ENCODE results near the gene ATG16L2. TPM values are rescaled to one million over a fixed set of nuclear protein-coding genes. Genes with fewer than 3 reads are reported as not detected.

Gene ATG16L2
- total and polyA plus RNA-seq, 2 of the 4 experiments (the other 2 are of a cell fraction): 1.3 to 12.7 TPM

DNA sequence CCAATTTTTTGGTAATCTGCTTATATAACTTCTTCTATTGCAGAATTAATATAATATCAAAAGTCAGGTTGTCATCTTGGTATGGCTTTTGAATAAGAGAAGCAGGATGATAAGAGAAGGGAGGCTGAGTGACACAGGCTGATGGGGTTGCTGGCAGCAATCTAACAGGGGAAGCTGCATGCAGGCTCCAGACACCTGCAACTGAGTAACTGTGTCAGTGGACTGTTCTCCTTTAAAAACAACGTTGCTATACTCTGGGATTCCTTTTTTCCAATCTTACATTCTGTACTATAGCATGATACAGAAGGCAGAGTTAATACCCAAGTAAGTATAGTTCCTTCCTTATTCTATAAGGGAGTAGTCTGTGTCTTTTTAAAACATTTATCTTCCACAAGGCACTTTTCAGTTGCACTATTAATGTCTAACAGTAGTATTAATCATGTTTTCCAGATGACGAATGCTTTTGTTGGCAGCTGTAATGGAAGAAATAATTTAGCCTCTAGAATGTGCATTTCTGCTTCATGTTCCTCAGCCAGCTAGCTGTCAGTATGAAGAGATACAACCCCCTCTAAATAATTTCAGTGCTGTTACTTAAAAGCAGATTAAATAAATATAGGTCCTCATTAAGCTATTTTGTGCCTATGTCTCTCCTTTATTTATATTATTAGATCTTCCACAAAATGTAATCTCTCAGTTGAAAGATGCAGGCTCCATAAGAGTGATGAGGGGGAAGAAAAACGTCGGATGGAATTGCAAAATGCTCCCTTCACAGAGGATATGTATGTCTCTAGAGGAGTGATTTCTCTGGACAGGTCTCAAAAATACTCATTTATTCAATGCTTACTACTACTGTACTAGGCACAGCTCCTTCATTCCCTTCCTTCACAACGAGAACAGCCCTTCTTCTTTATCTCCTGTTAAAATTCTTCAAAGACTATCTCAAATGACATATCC lies 50.8 kb downstream of the ATG16L2 start:
- Histone ChIP-seq H3K23ac (ENCODE audit: low read depth, low read length) (no peak overlapping the region), H3K4me2 (ENCODE audit: low read depth, low read length) (no peak overlapping the region), H2AFZ (replicated peaks; ENCODE audit: low read length, poor library complexity) (no peak overlapping the region), H3K4me3 (ENCODE audit: insufficient read depth, low read depth, low read length) (no peak overlapping the region), H3K56ac (ENCODE audit: extremely low read depth, insufficient read depth, low read length) (no peak overlapping the region), H3K9ac (ENCODE audit: low read depth, low read length) (no peak overlapping the region), H3K36me3 (ENCODE audit: control insufficient read depth, insufficient read depth, low read length) (peaks cover 2% of the 10 kb centered on the region), H3K9me3 (ENCODE audit: control insufficient read depth, insufficient read depth, low read length) (no peaks in the 10 kb centered on the region), H2BK20ac (ENCODE audit: low read depth, low read length) (no peak overlapping the region), H3K79me1 (ENCODE audit: low read depth in 1 of 2, low read length in 2 of 2) (peaks cover 4 to 12% of the 10 kb centered on the region in 2 experiments; a peak in 3 of 4 replicates), H2AK9ac (replicated peaks; ENCODE audit: low read depth, low read length, poor library complexity) (no peak overlapping the region), H2BK5ac (ENCODE audit: low read depth, low read length, poor library complexity, severe bottlenecking) (no peak overlapping the region), H4K20me1 (ENCODE audit: insufficient read depth, low read length) (no peaks in the 10 kb centered on the region), H2BK120ac (ENCODE audit: low read depth, low read length) (no peak overlapping the region), H4K91ac (ENCODE audit: insufficient read depth, low read depth, low read length) (no peak overlapping the region), H3K4ac (ENCODE audit: low read depth, low read length) (no peak overlapping the region), H2BK15ac (ENCODE audit: low read depth, low read length) (no peak overlapping the region), H3K18ac (ENCODE audit: low read depth, low read length) (no peak overlapping the region), H4K5ac (ENCODE audit: low read depth, low read length) (no peak overlapping the region), H3K9me1 (ENCODE audit: insufficient read depth, low read length) (peaks cover 3% of the 10 kb centered on the region; the same call in 1 of the 2 replicates), H3K27me3 (ENCODE audit: control insufficient read depth, insufficient read depth, low read length) (no peaks in the 10 kb centered on the region), H3K27ac (ENCODE audit: insufficient read depth, low read length) (no peak overlapping the region), H4K8ac (ENCODE audit: low read depth in 2 of 2, low read length in 2 of 2) (no peak overlapping the region), H2AK5ac (ENCODE audit: low read depth, low read length) (no peak overlapping the region), H3K14ac (replicated peaks; ENCODE audit: low read depth, low read length) (no peak overlapping the region), H3K4me1 (ENCODE audit: control insufficient read depth, insufficient read depth, low read length) (no peaks in the 10 kb centered on the region; the same call in 1 of the 2 replicates)
- intact Hi-C loops (cut with micrococcal nuclease): loop anchor here (5.0 kb wide), 1 partner anchor 32 kb away; no protein-coding TSS in a partner anchor
- DNase-seq (peak; percentile 46), ATAC-seq (ENCODE audit: low read depth) (peak; percentile 54)
- TF ChIP-seq MAFK (IDR thresholded peaks at IDR 0.05; ENCODE audit: low read depth, low read length) (no peak), SMC3 (IDR thresholded peaks at IDR 0.05; ENCODE audit: low read depth, low read length) (no peak), NFE2L2 (IDR thresholded peaks at IDR 0.05; ENCODE audit: low read depth, low read length) (no peak), RAD21 (IDR thresholded peaks at IDR 0.05; ENCODE audit: low read length) (no peak), RFX5 (IDR thresholded peaks at IDR 0.05; ENCODE audit: low read depth, low read length) (no peak), USF2 (IDR thresholded peaks at IDR 0.05; ENCODE audit: low read depth, low read length) (no peak), MAZ (IDR thresholded peaks at IDR 0.05; ENCODE audit: borderline replicate concordance, low read depth, low read length) (no peak), CHD1 (IDR thresholded peaks at IDR 0.05; ENCODE audit: low read depth, low read length) (no peak), RCOR1 (IDR thresholded peaks at IDR 0.05; ENCODE audit: insufficient replicate concordance, low read length) (no peak), CEBPB (IDR thresholded peaks at IDR 0.05; ENCODE audit: low read depth, low read length) (no peak), POLR2A (IDR thresholded peaks at IDR 0.05; ENCODE audit: low read depth, low read length) (no peak), BHLHE40 (IDR thresholded peaks at IDR 0.05; ENCODE audit: low read depth, low read length) (no peak)
- TF ChIP-seq, protein P1, sequence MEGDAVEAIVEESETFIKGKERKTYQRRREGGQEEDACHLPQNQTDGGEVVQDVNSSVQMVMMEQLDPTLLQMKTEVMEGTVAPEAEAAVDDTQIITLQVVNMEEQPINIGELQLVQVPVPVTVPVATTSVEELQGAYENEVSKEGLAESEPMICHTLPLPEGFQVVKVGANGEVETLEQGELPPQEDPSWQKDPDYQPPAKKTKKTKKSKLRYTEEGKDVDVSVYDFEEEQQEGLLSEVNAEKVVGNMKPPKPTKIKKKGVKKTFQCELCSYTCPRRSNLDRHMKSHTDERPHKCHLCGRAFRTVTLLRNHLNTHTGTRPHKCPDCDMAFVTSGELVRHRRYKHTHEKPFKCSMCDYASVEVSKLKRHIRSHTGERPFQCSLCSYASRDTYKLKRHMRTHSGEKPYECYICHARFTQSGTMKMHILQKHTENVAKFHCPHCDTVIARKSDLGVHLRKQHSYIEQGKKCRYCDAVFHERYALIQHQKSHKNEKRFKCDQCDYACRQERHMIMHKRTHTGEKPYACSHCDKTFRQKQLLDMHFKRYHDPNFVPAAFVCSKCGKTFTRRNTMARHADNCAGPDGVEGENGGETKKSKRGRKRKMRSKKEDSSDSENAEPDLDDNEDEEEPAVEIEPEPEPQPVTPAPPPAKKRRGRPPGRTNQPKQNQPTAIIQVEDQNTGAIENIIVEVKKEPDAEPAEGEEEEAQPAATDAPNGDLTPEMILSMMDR (conservative IDR thresholded peaks at IDR 0.05; ENCODE audit: low read depth, low read length): no peak
- in situ Hi-C loops (cut with MboI; ENCODE audit: low sequenced_read_pairs): no loop called here
- BruUV-seq (replicated peaks): no TSS peak
- CTCF ChIA-PET: interaction anchor here (1.0 kb wide), 1 partner anchor 18 kb away, joined by 5 read pairs; no protein-coding TSS in a partner anchor
- dilution Hi-C loops (cut with HindIII; ENCODE audit: low sequenced_read_pairs, unreplicated experiment): no loop called here
- WGBS, 2 experiments (ENCODE audit: extremely low coverage in 2 of 2, insufficient read length in 1 of 2): no CpG with 5 or more reads among the region's 5 CpGs
- POLR2A ChIA-PET (ENCODE audit: unreplicated experiment): no interaction called here

All from IMR-90 (cell line).